K562 (cell line): ENCODE results near the gene PGAM2. TPM values are rescaled to one million over a fixed set of nuclear protein-coding genes. Genes with fewer than 3 reads are reported as not detected.

ENCODE experiments used
- ATAC-seq: fragments of 200-7000 bp; cut with Tn5 transposase; 3 replicates; pipeline ENCODE4 v1.9.1; 2020; ENCODE audit warnings: moderate library complexity
- BruUV-seq: library from RNA; stranded (reverse); fragments of 400-500 nt; replicated peaks from 2 replicates; lab custom pipeline; 2021; lab: Mats Ljungman, UMichigan
- CTCF ChIA-PET: fragments of 300-600 bp; formaldehyde crosslinking; extraction: SDS; loops from one replicate; lab custom pipeline; 2021; ENCODE audit warnings: low intra/inter-chr PET ratio; lab: Yijun Ruan, JAX
- POLR2A ChIA-PET: fragments of 300-600, 350-650 bp; sonication (Branson Sonifier 250); formaldehyde crosslinking; extraction: SDS; loops from one replicate; lab custom pipeline; 2021; ENCODE audit warnings: antibody characterized with exemption, inconsistent platforms; lab: Yijun Ruan, JAX
- DNase-seq, 4 experiments: peaks; one replicate each; pipeline versions ENCODE4 v3.0.0 to v3.0.0-alpha.2; 2011 to 2018; ENCODE audit warnings: low spot score in 3 of 4, mixed read lengths in 3 of 4; ENCODE audit errors: extremely low read depth in 1 of 4
- FAIRE-seq: peaks from 2 replicates; lab custom pipeline; 2011; peaks lifted over from hg19 to GRCh38; lab: Jason Lieb, UNC
- H2AFZ ChIP-seq: 2 replicates; pipeline ENCODE4 v1.6.0; 2011; ENCODE audit warnings: low read depth, low read length, control low read depth, inconsistent platforms
- H3K27ac ChIP-seq: fragments of 200-600 bp; 3 replicates; pipeline ENCODE4 v1.8.0; 2011; ENCODE audit warnings: low read depth, mild to moderate bottlenecking, control low read depth, inconsistent platforms, low read length, moderate library complexity, mixed read lengths; ENCODE audit errors: extremely low read depth
- H3K27me3 ChIP-seq, 2 experiments: fragments of 300-600 bp in 1 of 2; 2 replicates in 1 of 2; 3 replicates in 1 of 2; pipeline versions ENCODE4 v1.6.0 to v1.8.0; 2011; ENCODE audit warnings: inconsistent platforms in 2 of 2, low read length in 2 of 2, mild to moderate bottlenecking in 1 of 2, mixed read lengths in 1 of 2, moderate library complexity in 1 of 2; ENCODE audit not compliant: control insufficient read depth in 2 of 2, insufficient read depth in 2 of 2
- H3K36me3 ChIP-seq: fragments of 300-600 bp; 3 replicates; pipeline ENCODE4 v1.8.0; 2011; ENCODE audit warnings: mild to moderate bottlenecking, low read length, inconsistent platforms; ENCODE audit not compliant: control insufficient read depth, insufficient read depth
- H3K4me1 ChIP-seq, 2 experiments: fragments of 200-600 bp in 1 of 2; replicated peaks in 1 of 2; 2 replicates in 1 of 2; 3 replicates in 1 of 2; pipeline versions ENCODE4 v1.5.1 to v1.8.0; 2011; ENCODE audit warnings: inconsistent platforms in 2 of 2, low read length in 2 of 2, mild to moderate bottlenecking in 1 of 2, mixed read lengths in 1 of 2, moderate library complexity in 1 of 2; ENCODE audit not compliant: control insufficient read depth in 2 of 2, insufficient read depth in 2 of 2
- H3K4me2 ChIP-seq: 2 replicates; pipeline ENCODE4 v1.6.1; 2011; ENCODE audit warnings: low read length, control low read depth, inconsistent platforms, mixed read lengths; ENCODE audit not compliant: insufficient read depth
- H3K4me3 ChIP-seq: fragments of 200-600 bp; sonication (generic), shearing (Covaris generic); 2 replicates; pipeline ENCODE4 v1.5.1; 2016; ENCODE audit warnings: control low read depth, inconsistent platforms
- H3K79me2 ChIP-seq: fragments of 200-600 bp; 3 replicates; pipeline ENCODE4 v1.8.0; 2011; ENCODE audit warnings: low read length, inconsistent platforms; ENCODE audit not compliant: control insufficient read depth, insufficient read depth
- H3K9ac ChIP-seq, 2 experiments: 2 replicates each; pipeline versions ENCODE4 v1.6.0 to v1.6.1; 2011; ENCODE audit warnings: low read depth in 2 of 2, low read length in 2 of 2, control low read depth in 1 of 2, inconsistent platforms in 1 of 2, mild to moderate bottlenecking in 1 of 2, mixed read lengths in 1 of 2; ENCODE audit not compliant: insufficient read depth in 1 of 2
- H3K9me1 ChIP-seq: one replicate; pipeline ENCODE4 v1.6.0; 2011; ENCODE audit warnings: inconsistent platforms, mild to moderate bottlenecking, low read length, moderate library complexity; ENCODE audit not compliant: control insufficient read depth, insufficient read depth
- H3K9me3 ChIP-seq: replicated peaks from 2 replicates; pipeline ENCODE4 v1.5.1; 2011; ENCODE audit warnings: low read depth, low read length, inconsistent platforms; ENCODE audit not compliant: control insufficient read depth, insufficient read depth
- H4K20me1 ChIP-seq: replicated peaks from 2 replicates; pipeline ENCODE4 v1.6.1; 2011; ENCODE audit warnings: low read length, inconsistent platforms, mixed read lengths; ENCODE audit not compliant: control insufficient read depth, insufficient read depth
- BHLHE40 ChIP-seq: IDR thresholded peaks from 2 replicates; pipeline ENCODE4 v1.6.1; 2011; ENCODE audit warnings: low read length, improper control_type of control experiment
- CBX1 ChIP-seq: sonication (generic); IDR thresholded peaks from 2 replicates; pipeline ENCODE4 v1.6.1; 2016; ENCODE audit warnings: antibody characterized with exemption, low read depth, mild to moderate bottlenecking
- COPS2 ChIP-seq: fragments of 450-650 bp; conservative IDR thresholded peaks from 2 replicates; pipeline ENCODE4 v1.6.1; 2016; ENCODE audit warnings: mild to moderate bottlenecking, moderate library complexity
- DACH1 ChIP-seq: fragments of 450-650 bp; IDR thresholded peaks from 2 replicates; pipeline ENCODE4 v1.6.1; 2018; ENCODE audit not compliant: partially characterized antibody
- ETV6 ChIP-seq, 3 experiments: fragments of 150-350 bp in 1 of 3; sonication (generic) in 1 of 3; formaldehyde crosslinking in 1 of 3; IDR thresholded peaks; 2 replicates each; pipeline versions ENCODE4 v1.6.1 to v1.8.0; 2014 to 2022; ENCODE audit warnings: borderline replicate concordance in 2 of 3, low read depth in 2 of 3, antibody characterized with exemption in 1 of 3, low read length in 1 of 3, mild to moderate bottlenecking in 1 of 3, missing genetic modification reagents in 1 of 3
- FOXA1 ChIP-seq: fragments of 450-650 bp; IDR thresholded peaks from 2 replicates; pipeline ENCODE4 v1.6.1; 2016; ENCODE audit warnings: mild to moderate bottlenecking, borderline replicate concordance
- FOXP1 ChIP-seq: sonication (generic); formaldehyde crosslinking; IDR thresholded peaks from 2 replicates; pipeline ENCODE4 v1.8.0; 2022; ENCODE audit warnings: mild to moderate bottlenecking, missing genetic modification reagents
- ILF3 ChIP-seq: fragments of 450-650 bp; IDR thresholded peaks from 2 replicates; pipeline ENCODE4 v1.6.1; 2018; ENCODE audit warnings: antibody characterized with exemption, mild to moderate bottlenecking, moderate library complexity, borderline replicate concordance
- KLF16 ChIP-seq: IDR thresholded peaks from 2 replicates; pipeline ENCODE4 v1.6.1; 2016; ENCODE audit warnings: antibody characterized with exemption
- NEUROD1 ChIP-seq: fragments of 150-350 bp; IDR thresholded peaks from 2 replicates; pipeline ENCODE4 v1.6.1; 2014; ENCODE audit warnings: borderline replicate concordance, low read length, low read depth; ENCODE audit not compliant: partially characterized antibody
- TCF15 ChIP-seq: fragments of 250-450 bp; sonication (Bioruptor Pico); IDR thresholded peaks from 2 replicates; pipeline ENCODE4 v1.8.0; 2022; ENCODE audit warnings: moderate library complexity, mild to moderate bottlenecking, inconsistent platforms
- TEAD2 ChIP-seq: fragments of 450-650 bp; IDR thresholded peaks from 2 replicates; pipeline ENCODE4 v1.6.1; 2016; ENCODE audit warnings: missing genetic modification characterization, control low read depth, missing compliant biosample characterization
- ZBTB26 ChIP-seq: fragments of 450-650 bp; formaldehyde crosslinking; IDR thresholded peaks from 2 replicates; pipeline ENCODE4 v1.4.0; 2022; ENCODE audit warnings: missing genetic modification characterization
- ZNF274 ChIP-seq: IDR thresholded peaks from 2 replicates; pipeline ENCODE4 v1.6.1; 2011; ENCODE audit warnings: low read depth, mild to moderate bottlenecking, low read length, moderate library complexity, borderline replicate concordance
- WGBS: fragments of 100-300 bp; shearing (Covaris generic); methylation state at CpG from one replicate; pipeline ENCODE4 v1.1.6; 2016; ENCODE audit warnings: low coverage, mixed read lengths; ENCODE audit not compliant: insufficient coverage; ENCODE audit errors: missing lambda C conversion rate; 5-methylcytosine and 5-hydroxymethylcytosine counted together
- in situ Hi-C: fragments of 300-500 bp; cut with MboI; formaldehyde crosslinking; loops from 4 replicates; pipeline ENCODE4 v1.15.0; 2018; ENCODE audit warnings: inconsistent platforms, mixed read lengths
- intact Hi-C: fragments of 100-400 bp; cut with micrococcal nuclease; formaldehyde crosslinking; loops from 2 replicates; pipeline ENCODE4 v1.14.2; 2022
- polyA plus RNA-seq, 8 experiments: library from polyadenylated mRNA; depleted of rRNA in 4 of 8; stranded (reverse) in 5 of 8; unstranded in 3 of 8; fragments of >200 nt; fragmentation: Nextera tagmentation in 2 of 8; fragmentation: Illumina TruSeq in 1 of 8; extraction: Ambion mirVana in 2 of 8; extraction: Trizol in 1 of 8; gene quantifications; 2 replicates each; pipeline versions ENCODE4 v1.2.1 to v1.2.3, GENCODE V29; 2011 to 2014; ENCODE audit warnings: inconsistent platforms in 1 of 8, missing spikeins in 1 of 8
- total RNA-seq, 7 experiments: library from RNA; depleted of rRNA in 6 of 7; stranded (reverse); fragments of >200 nt in 6 of 7; fragmentation: Illumina TruSeq in 2 of 7; extraction: Trizol in 2 of 7; gene quantifications; 2 replicates each; pipeline versions ENCODE4 v1.2.1 to v1.2.3, GENCODE V29; 2011 to 2021; ENCODE audit warnings: low replicate concordance in 1 of 7

The PGAM2 gene
- total and polyA plus RNA-seq, 9 of the 15 experiments (the other 6 are each of a cell fraction or from before 2014, with no cell fraction given) = not detected

GRCh38 chr7:44083796-44084195, 18.4 kb upstream of the PGAM2 start:
- H3K4me1 ChIP-seq = peaks cover 9 to 38% of the 10 kb centered on the region in 2 experiments; a peak in 4 of 5 replicates
- 0 out of 2 replicates have a peak, but pooled peaks have one; percentile 46 for TF ChIP-seq TCF15
- no peak for TF ChIP-seq COPS2
- TF ChIP-seq, all 486 proteins: peak for 1
- H3K9ac ChIP-seq = no peak overlapping the region; a peak in 1 of 4 replicates
- no peak overlapping the region for H3K4me3 ChIP-seq
- H3K9me1 ChIP-seq = no peaks in the 10 kb centered on the region
- in situ Hi-C loops = no loop called here
- POLR2A ChIA-PET = no interaction called here
- H3K36me3 ChIP-seq = peaks cover 9% of the 10 kb centered on the region; the same call in 2 of the 3 replicates
- H4K20me1 ChIP-seq = peaks cover 11% of the 10 kb centered on the region
- no peak overlapping the region for H3K27ac ChIP-seq
- H3K79me2 ChIP-seq = no peaks in the 10 kb centered on the region
- ATAC-seq = no peak
- BruUV-seq = no TSS peak
- no peak for FAIRE-seq
- H3K4me2 ChIP-seq = no peak overlapping the region
- WGBS = 68% methylated on average over 3 of the region's 3 CpGs
- intact Hi-C loops = no loop called here
- no peak for DNase-seq
- no peaks in the 10 kb centered on the region for H3K27me3 ChIP-seq
- H3K9me3 ChIP-seq = no peaks in the 10 kb centered on the region
- CTCF ChIA-PET = no interaction called here
- H2AFZ ChIP-seq = no peak overlapping the region

GRCh38 chr7:44082541-44083207, 17.3 kb upstream of the PGAM2 start:
- Histone ChIP-seq H3K36me3 (peaks cover 19% of the 10 kb centered on the region; the same call in 2 of the 3 replicates), H3K27me3 (no peaks in the 10 kb centered on the region), H2AFZ (peak overlapping the region; percentile 82), H4K20me1 (peaks cover 18% of the 10 kb centered on the region), H3K4me3 (peak overlapping the region; percentile 53), H3K4me2 (peak overlapping the region; percentile 73), H3K27ac (peak overlapping the region; percentile 72), H3K9me3 (no peaks in the 10 kb centered on the region), H3K9ac (peak overlapping the region; percentile 57 to 93), H3K9me1 (no peaks in the 10 kb centered on the region), H3K79me2 (no peaks in the 10 kb centered on the region), H3K4me1 (peaks cover 9 to 29% of the 10 kb centered on the region in 2 experiments; a peak in 4 of 5 replicates)
- no TSS peak for BruUV-seq
- peak; percentile 93 for FAIRE-seq
- 1% methylated on average over 33 of the region's 54 CpGs for WGBS
- ChIA-PET POLR2A (no interaction called here), CTCF (interaction anchor here (0.6 kb wide), 1 partner anchor 140 kb away, joined by 3 read pairs; no protein-coding TSS in a partner anchor)
- in situ Hi-C loops = no loop called here
- intact Hi-C loops = loop anchor here (1.0 kb wide), 1 partner anchor 41 kb away; the partner anchor contains the start of gene POLD2
- peak; percentile 97 for ATAC-seq
- peak; percentile 97 to 99 (median 98) for DNase-seq
- TF ChIP-seq ZBTB26 (no peak), TEAD2 (tag) (no peak), ETV6 (IDR thresholded peaks at IDR 0.05; ENCODE audit: borderline replicate concordance in 1 of 2, low read depth in 2 of 2, low read length in 1 of 2) (no peak), ETV6 (CRISPR knock-in tag; IDR thresholded peaks at IDR 0.05; ENCODE audit: borderline replicate concordance) (no peak), BHLHE40 (peak; percentile 50; the same call in 1 of the 2 replicates), ILF3 (no peak), ZNF274 (no peak), NEUROD1 (peak; percentile 34), KLF16 (no peak), FOXP1 (CRISPR knock-in tag) (0 out of 2 replicates have a peak, but pooled peaks have one; percentile 65), DACH1 (no peak), FOXA1 (no peak), CBX1 (no peak)
